Sigmoid colon (tissue), 4 donors: ENCODE measurements around the gene TTLL11.

Source experiments
- EP300 ChIP-seq, 4 donors: sonication (generic); formaldehyde crosslinking; IDR thresholded peaks; one replicate each; pipeline ENCODE4 v1.6.1; 2017; ENCODE audit warnings: antibody characterized with exemption in 4 of 4
- POLR2A ChIP-seq, 2 donors: fragments of 450-650 bp; IDR thresholded peaks; one replicate each; pipeline ENCODE4 v1.6.1; 2016; ENCODE audit warnings: antibody characterized with exemption in 2 of 2, mild to moderate bottlenecking in 2 of 2, moderate library complexity in 2 of 2
- POLR2AphosphoS5 ChIP-seq, 4 donors: sonication (generic); formaldehyde crosslinking; IDR thresholded peaks; one replicate each; pipeline ENCODE4 v1.6.1; 2017; ENCODE audit warnings: antibody characterized with exemption in 4 of 4
- TF ChIP-seq, protein P1 (sequence below), 4 experiments: fragments of 450-650 bp in 3 of 4; fragments of 200-600 bp in 1 of 4; IDR thresholded peaks; one replicate each; pipeline ENCODE4 v1.5.1; 2016 to 2019; ENCODE audit warnings: antibody characterized with exemption in 4 of 4, mild to moderate bottlenecking in 3 of 4, moderate library complexity in 2 of 4

DNA sequence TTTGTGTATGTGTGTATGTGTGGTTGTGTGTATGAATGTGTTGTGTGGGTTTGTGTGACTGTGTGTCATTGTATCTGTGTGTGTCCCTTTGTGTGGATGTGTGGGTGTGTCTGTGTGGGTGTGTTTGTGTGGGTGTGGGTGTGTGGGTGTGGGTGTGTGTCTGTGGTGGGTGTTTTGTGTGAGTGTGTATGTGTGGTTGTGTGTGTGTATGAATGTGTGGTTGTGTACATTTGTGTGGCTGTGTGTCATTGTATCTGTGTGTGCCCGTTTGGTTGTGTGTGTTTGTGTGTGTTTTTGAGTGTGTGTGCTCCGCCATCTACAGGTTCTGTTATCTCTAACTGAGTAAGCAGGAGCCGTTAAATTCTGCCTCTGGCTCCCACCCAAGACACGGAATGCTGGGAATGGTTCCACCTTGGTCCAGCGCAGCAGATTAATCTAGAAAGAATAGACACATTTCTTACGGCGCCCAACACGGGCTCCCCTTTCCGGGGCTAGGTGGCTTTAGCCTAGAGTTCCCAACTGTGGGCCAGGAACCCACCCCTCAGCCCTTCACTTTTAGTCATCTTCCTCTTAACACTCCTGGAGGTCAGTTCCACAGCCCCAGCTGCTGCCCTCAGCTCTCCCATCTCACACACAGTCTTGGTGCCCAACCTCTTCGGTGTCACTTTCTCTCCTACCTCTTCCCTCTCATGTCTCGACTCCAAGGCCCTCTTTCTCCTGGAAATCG is 197.1 kb downstream of the TTLL11 start:
- TF ChIP-seq, protein P1, sequence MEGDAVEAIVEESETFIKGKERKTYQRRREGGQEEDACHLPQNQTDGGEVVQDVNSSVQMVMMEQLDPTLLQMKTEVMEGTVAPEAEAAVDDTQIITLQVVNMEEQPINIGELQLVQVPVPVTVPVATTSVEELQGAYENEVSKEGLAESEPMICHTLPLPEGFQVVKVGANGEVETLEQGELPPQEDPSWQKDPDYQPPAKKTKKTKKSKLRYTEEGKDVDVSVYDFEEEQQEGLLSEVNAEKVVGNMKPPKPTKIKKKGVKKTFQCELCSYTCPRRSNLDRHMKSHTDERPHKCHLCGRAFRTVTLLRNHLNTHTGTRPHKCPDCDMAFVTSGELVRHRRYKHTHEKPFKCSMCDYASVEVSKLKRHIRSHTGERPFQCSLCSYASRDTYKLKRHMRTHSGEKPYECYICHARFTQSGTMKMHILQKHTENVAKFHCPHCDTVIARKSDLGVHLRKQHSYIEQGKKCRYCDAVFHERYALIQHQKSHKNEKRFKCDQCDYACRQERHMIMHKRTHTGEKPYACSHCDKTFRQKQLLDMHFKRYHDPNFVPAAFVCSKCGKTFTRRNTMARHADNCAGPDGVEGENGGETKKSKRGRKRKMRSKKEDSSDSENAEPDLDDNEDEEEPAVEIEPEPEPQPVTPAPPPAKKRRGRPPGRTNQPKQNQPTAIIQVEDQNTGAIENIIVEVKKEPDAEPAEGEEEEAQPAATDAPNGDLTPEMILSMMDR (IDR thresholded peaks at IDR 0.05) = peak in 1 of 4 experiments; percentile 22
- TF ChIP-seq EP300 (IDR thresholded peaks at IDR 0.05) = no peak
- no peak for TF ChIP-seq POLR2AphosphoS5 (IDR thresholded peaks at IDR 0.05)
- TF ChIP-seq POLR2A (IDR thresholded peaks at IDR 0.05) = no peak
